Stimulated activated naive CD4-positive, alpha-beta T cell treated with Interleukin-2 at 50 U/mL for 16 hours (primary cell): ENCODE results near the gene TPMT.

Experiments
- DNase-seq: peaks from one replicate; lab custom pipeline; 2025; lab: John Stamatoyannopoulos, UW

TPMT gene

GRCh38 chr6:18117136-18117535 is 37.7 kb downstream of the TPMT start:
- no peak for DNase-seq

- DNase-seq = no peak
Observed at GRCh38 chr6:18115356-18115755, 39.5 kb downstream of the TPMT start.

- DNase-seq = no peak
Observed at GRCh38 chr6:18110162-18110561, 44.7 kb downstream of the TPMT start.

- no peak for DNase-seq
Observed at GRCh38 chr6:18107061-18107460, 47.8 kb downstream of the TPMT start.

- no peak for DNase-seq
Observed at GRCh38 chr6:18102783-18103509, 51.9 kb downstream of the TPMT start.

GRCh38 chr6:18101873-18102272 is 53.0 kb downstream of the TPMT start:
- DNase-seq = no peak

GRCh38 chr6:18101271-18101670 is 53.6 kb downstream of the TPMT start:
- DNase-seq = no peak

- no peak for DNase-seq
Observed at GRCh38 chr6:18100296-18100695, 54.6 kb downstream of the TPMT start.

- no peak for DNase-seq
Observed at GRCh38 chr6:18099511-18099910, 55.4 kb downstream of the TPMT start.

- DNase-seq = no peak
Observed at GRCh38 chr6:18096423-18096822, 58.5 kb downstream of the TPMT start.

- no peak for DNase-seq
Observed at GRCh38 chr6:18091382-18091781, 63.5 kb downstream of the TPMT start.

GRCh38 chr6:18090349-18090786 is 64.5 kb downstream of the TPMT start:
- no peak for DNase-seq

GRCh38 chr6:18088419-18089296 is 66.2 kb downstream of the TPMT start:
- DNase-seq = no peak

GRCh38 chr6:18087396-18088165 is 67.3 kb downstream of the TPMT start:
- DNase-seq = no peak

GRCh38 chr6:18081025-18081668 is 73.7 kb downstream of the TPMT start:
- DNase-seq = no peak

GRCh38 chr6:18080544-18080943 is 74.3 kb downstream of the TPMT start:
- DNase-seq = no peak

- no peak for DNase-seq
Observed at GRCh38 chr6:18078866-18079265, 76.0 kb downstream of the TPMT start.
